Adrenal gland (tissue), 5 donors: Measurements from ENCODE around the gene POTEF.

Experiments
- CTCF ChIP-seq, 6 experiments: fragments of 450-650 bp in 4 of 6; fragments of 200-600 bp in 2 of 6; sonication (generic) in 1 of 6; IDR thresholded peaks; 1 replicate in 5 of 6; 2 replicates in 1 of 6; pipeline versions ENCODE4 v1.5.1 to v1.8.0; 2016 to 2021; ENCODE audit warnings: antibody characterized with exemption in 6 of 6, mild to moderate bottlenecking in 2 of 6, moderate library complexity in 1 of 6
- POLR2A ChIP-seq, 2 donors: fragments of 450-650 bp; IDR thresholded peaks; one replicate each; pipeline ENCODE4 v1.6.1; 2017; ENCODE audit warnings: antibody characterized with exemption in 2 of 2, mild to moderate bottlenecking in 2 of 2, moderate library complexity in 1 of 2
- donor health status: DM: no; HTN: no; CAD: no.

DNA sequence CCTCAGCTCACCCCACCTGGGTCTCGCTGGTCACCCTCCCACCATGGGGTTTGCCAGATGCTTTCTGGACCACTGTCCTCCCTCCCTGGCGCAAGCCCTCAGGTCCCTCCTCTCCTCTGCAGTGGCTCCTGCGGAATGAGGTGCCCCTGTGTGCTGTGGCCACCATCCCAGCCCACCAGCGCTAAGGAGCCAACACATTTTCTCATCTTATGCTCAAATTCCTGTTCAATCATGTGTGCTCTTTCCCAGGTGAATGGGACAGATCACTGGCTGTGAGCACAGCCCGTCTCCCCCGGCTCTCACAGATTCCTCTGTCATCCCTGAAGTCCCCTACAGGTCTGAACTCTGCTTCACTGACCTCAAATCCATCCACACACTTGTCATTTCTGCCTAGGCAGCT is 31.1 kb upstream of the POTEF start:
- TF ChIP-seq CTCF (IDR thresholded peaks at IDR 0.05) (no peak), POLR2A (IDR thresholded peaks at IDR 0.05) (no peak)
